Vagina (tissue), 2 donors: ENCODE measurements around the gene SPATA12.

Source experiments
- CTCF ChIP-seq, 3 experiments: fragments of 450-650 bp in 2 of 3; fragments of 200-600 bp in 1 of 3; sonication (generic) in 1 of 3; IDR thresholded peaks; one replicate each; pipeline ENCODE4 v1.5.1; 2017 to 2019; ENCODE audit warnings: antibody characterized with exemption in 3 of 3, mild to moderate bottlenecking in 2 of 3, moderate library complexity in 2 of 3
- POLR2A ChIP-seq, 2 donors: fragments of 450-650 bp; IDR thresholded peaks; one replicate each; pipeline ENCODE4 v1.6.1; 2017; ENCODE audit warnings: antibody characterized with exemption in 2 of 2, mild to moderate bottlenecking in 2 of 2, moderate library complexity in 2 of 2
- POLR2AphosphoS5 ChIP-seq, 2 donors: sonication (generic); formaldehyde crosslinking; IDR thresholded peaks; one replicate each; pipeline ENCODE4 v1.9.0; 2017; ENCODE audit warnings: antibody characterized with exemption in 2 of 2, mild to moderate bottlenecking in 2 of 2, low read depth in 1 of 2; ENCODE audit not compliant: insufficient read depth in 1 of 2

DNA sequence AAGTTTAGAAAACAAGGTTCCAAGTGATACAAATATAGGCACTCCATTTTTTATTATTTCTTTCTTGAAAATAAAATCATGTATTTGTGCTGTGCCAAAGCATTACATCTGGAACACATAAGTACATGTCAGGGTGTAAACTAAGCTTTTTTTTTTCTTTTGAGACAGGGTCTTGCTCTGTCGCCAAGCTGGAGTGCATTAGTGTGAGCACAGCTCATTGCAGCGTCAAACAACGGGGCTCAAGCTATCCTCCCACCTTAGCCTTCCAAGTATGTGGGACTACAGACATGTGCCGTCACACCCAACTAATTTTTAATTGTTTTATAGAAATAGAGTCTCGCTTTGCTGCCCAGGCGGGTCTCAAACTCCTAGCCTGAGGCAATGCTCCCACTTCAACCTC, 9.0 kb downstream of the SPATA12 start:
- TF ChIP-seq POLR2A (IDR thresholded peaks at IDR 0.05) (no peak), CTCF (IDR thresholded peaks at IDR 0.05) (no peak), POLR2AphosphoS5 (IDR thresholded peaks at IDR 0.05; ENCODE audit: insufficient read depth in 1 of 2, low read depth in 1 of 2) (no peak)
